ENCODE measurements around the gene SHISAL1. TPM values are rescaled to one million over a fixed set of nuclear protein-coding genes. Genes with fewer than 3 reads are reported as not detected.

Gene SHISAL1
- polyA plus RNA-seq, 2 donors, result 0.08 to 0.22 TPM

DNA sequence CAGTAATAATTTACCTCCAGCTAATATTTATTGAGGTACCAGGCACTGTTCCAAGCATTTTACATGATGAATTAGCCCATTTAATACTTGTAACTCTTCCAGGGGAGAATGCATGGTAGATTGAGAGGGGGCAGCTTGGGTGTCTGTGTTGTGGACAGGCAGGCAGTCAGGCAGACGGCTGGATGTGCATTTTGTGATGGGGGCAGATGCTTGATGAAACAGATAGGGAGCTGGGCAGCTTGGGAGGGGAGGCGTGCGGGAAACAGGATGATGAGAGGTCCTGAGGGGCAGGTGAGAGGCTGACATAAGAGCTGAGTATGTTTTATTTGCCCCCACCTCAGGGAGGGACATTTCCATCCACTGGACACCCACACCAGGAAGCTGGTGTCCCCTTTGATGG is 33.1 kb upstream of the SHISAL1 start:
- WGBS, 2 donors, result 87 to 92% methylated on average over 3 of the region's 3 CpGs
- H3K27ac ChIP-seq (ENCODE audit: low read depth in 2 of 2, low read length in 1 of 2), result no peak overlapping the region
- H3K9me3 ChIP-seq (ENCODE audit: control insufficient read depth in 2 of 2, insufficient read depth in 1 of 2, low read depth in 1 of 2, low read length in 1 of 2), result no peaks in the 10 kb centered on the region
- H3K4me1 ChIP-seq (ENCODE audit: control insufficient read depth in 2 of 2, insufficient read depth in 2 of 2, low read length in 1 of 2), result no peaks in the 10 kb centered on the region
- no peak overlapping the region for H3K4me3 ChIP-seq (ENCODE audit: low read depth in 1 of 2, low read length in 2 of 2)
- no peaks in the 10 kb centered on the region for H3K36me3 ChIP-seq (ENCODE audit: control insufficient read depth in 2 of 2, insufficient read depth in 2 of 2, low read length in 1 of 2)
- no peaks in the 10 kb centered on the region for H3K27me3 ChIP-seq (ENCODE audit: control insufficient read depth in 1 of 2, insufficient read depth in 2 of 2, low read length in 2 of 2)

DNA sequence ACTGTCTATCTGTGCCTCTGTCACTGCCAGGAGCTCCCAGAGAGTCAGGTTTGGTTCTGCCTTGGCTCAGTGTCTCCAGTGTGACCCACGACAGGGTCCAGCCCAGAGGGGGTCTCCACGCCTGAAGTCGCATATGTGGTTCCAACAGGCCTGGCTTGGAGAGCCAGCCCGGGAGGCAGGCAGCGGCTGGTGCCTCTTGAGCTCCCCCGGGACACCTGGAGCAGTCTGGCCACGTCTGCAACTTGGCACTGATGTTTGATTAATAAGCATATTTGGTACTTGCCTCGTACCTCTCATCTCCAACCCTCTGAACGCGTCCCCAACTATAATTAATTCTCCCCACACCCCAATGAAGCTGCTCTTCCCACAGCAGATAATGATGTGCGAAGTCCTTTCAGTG is 31.7 kb upstream of the SHISAL1 start:
- Histone ChIP-seq H3K27me3 (ENCODE audit: control insufficient read depth in 1 of 2, insufficient read depth in 2 of 2, low read length in 2 of 2) (no peaks in the 10 kb centered on the region), H3K4me1 (ENCODE audit: control insufficient read depth in 2 of 2, insufficient read depth in 2 of 2, low read length in 1 of 2) (no peaks in the 10 kb centered on the region), H3K9me3 (ENCODE audit: control insufficient read depth in 2 of 2, insufficient read depth in 1 of 2, low read depth in 1 of 2, low read length in 1 of 2) (no peaks in the 10 kb centered on the region), H3K36me3 (ENCODE audit: control insufficient read depth in 2 of 2, insufficient read depth in 2 of 2, low read length in 1 of 2) (no peaks in the 10 kb centered on the region), H3K4me3 (ENCODE audit: low read depth in 1 of 2, low read length in 2 of 2) (no peak overlapping the region), H3K27ac (ENCODE audit: low read depth in 2 of 2, low read length in 1 of 2) (no peak overlapping the region)
- WGBS, 2 donors, result 50 to 56% methylated on average over 11 of the region's 11 CpGs

GRCh38 chr22:44342347-44342956 is 29.7 kb upstream of the SHISAL1 start:
- H3K4me3 ChIP-seq (ENCODE audit: low read depth in 1 of 2, low read length in 2 of 2), result no peak overlapping the region
- peak overlapping the region in 1 of 2 donors; percentile 0 for H3K27ac ChIP-seq (ENCODE audit: low read depth in 2 of 2, low read length in 1 of 2)
- H3K36me3 ChIP-seq (ENCODE audit: control insufficient read depth in 2 of 2, insufficient read depth in 2 of 2, low read length in 1 of 2), result no peaks in the 10 kb centered on the region
- H3K9me3 ChIP-seq (ENCODE audit: control insufficient read depth in 2 of 2, insufficient read depth in 1 of 2, low read depth in 1 of 2, low read length in 1 of 2), result no peaks in the 10 kb centered on the region
- no peaks in the 10 kb centered on the region for H3K4me1 ChIP-seq (ENCODE audit: control insufficient read depth in 2 of 2, insufficient read depth in 2 of 2, low read length in 1 of 2)
- WGBS, 2 donors, result 93 to 97% methylated on average over 5 of the region's 5 CpGs
- H3K27me3 ChIP-seq (ENCODE audit: control insufficient read depth in 1 of 2, insufficient read depth in 2 of 2, low read length in 2 of 2), result no peaks in the 10 kb centered on the region

DNA sequence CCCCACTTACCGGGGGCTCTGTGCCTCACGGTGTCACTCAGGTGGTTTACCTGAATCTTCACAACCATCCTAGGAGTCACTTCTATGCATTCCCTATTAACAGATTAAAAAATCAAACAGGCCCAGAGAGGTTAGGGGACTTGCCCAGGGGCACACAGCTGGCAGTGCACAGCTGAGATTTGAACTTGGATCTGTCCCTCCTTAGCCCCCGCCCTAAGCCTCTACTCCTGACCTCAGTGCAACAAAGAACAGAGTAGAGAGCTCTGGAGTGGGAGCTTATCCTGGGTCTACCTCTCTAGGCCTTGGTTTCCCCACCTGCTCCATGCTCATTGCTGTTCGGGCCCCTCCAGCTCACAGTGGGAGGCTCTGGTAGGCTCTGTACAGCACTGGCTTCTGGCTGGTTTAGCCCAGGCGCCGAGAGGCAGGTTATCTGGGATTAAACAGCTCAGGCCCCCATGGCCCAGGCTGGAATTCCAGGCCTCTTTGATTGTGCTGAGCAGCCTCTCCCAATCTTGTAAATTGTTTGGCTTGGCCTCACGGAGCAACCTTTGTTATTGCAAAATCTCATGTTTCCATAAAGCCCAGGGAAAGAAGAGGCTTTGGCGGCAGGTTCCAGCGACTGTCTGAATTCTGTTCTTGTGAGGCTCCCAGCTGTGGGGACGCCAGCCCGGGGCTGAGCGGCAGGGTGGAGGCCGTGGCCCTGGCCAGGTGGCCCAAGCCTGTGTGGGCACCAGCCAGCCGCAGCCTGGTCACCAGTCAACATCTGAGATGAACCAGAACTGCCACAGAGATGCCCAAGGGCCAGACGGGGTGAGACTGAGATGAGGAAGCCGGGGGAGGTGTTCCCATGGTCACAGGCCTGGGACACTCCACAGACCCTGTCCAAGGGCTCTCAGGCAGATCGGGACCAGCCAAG is 28.9 kb upstream of the SHISAL1 start:
- peak overlapping the region in 1 of 2 donors; percentile 0 for H3K27ac ChIP-seq (ENCODE audit: low read depth in 2 of 2, low read length in 1 of 2)
- H3K27me3 ChIP-seq (ENCODE audit: control insufficient read depth in 1 of 2, insufficient read depth in 2 of 2, low read length in 2 of 2), result no peaks in the 10 kb centered on the region
- no peaks in the 10 kb centered on the region for H3K9me3 ChIP-seq (ENCODE audit: control insufficient read depth in 2 of 2, insufficient read depth in 1 of 2, low read depth in 1 of 2, low read length in 1 of 2)
- no peak overlapping the region for H3K4me3 ChIP-seq (ENCODE audit: low read depth in 1 of 2, low read length in 2 of 2)
- no peaks in the 10 kb centered on the region for H3K4me1 ChIP-seq (ENCODE audit: control insufficient read depth in 2 of 2, insufficient read depth in 2 of 2, low read length in 1 of 2)
- WGBS, 2 donors, result 46 to 56% methylated on average over 17 of the region's 17 CpGs
- H3K36me3 ChIP-seq (ENCODE audit: control insufficient read depth in 2 of 2, insufficient read depth in 2 of 2, low read length in 1 of 2), result no peaks in the 10 kb centered on the region

- no peaks in the 10 kb centered on the region for H3K27me3 ChIP-seq (ENCODE audit: control insufficient read depth in 1 of 2, insufficient read depth in 2 of 2, low read length in 2 of 2)
- H3K4me3 ChIP-seq (ENCODE audit: low read depth in 1 of 2, low read length in 2 of 2), result no peak overlapping the region
- 51 to 66% methylated on average over 21 of the region's 21 CpGs for WGBS, 2 donors
- H3K36me3 ChIP-seq (ENCODE audit: control insufficient read depth in 2 of 2, insufficient read depth in 2 of 2, low read length in 1 of 2), result no peaks in the 10 kb centered on the region
- H3K9me3 ChIP-seq (ENCODE audit: control insufficient read depth in 2 of 2, insufficient read depth in 1 of 2, low read depth in 1 of 2, low read length in 1 of 2), result peaks cover 0 to 2% of the 10 kb centered on the region in 2 donors
- H3K27ac ChIP-seq (ENCODE audit: low read depth in 2 of 2, low read length in 1 of 2), result no peak overlapping the region
- H3K4me1 ChIP-seq (ENCODE audit: control insufficient read depth in 2 of 2, insufficient read depth in 2 of 2, low read length in 1 of 2), result no peaks in the 10 kb centered on the region
Observed at GRCh38 chr22:44340271-44341239, 27.8 kb upstream of the SHISAL1 start.

DNA sequence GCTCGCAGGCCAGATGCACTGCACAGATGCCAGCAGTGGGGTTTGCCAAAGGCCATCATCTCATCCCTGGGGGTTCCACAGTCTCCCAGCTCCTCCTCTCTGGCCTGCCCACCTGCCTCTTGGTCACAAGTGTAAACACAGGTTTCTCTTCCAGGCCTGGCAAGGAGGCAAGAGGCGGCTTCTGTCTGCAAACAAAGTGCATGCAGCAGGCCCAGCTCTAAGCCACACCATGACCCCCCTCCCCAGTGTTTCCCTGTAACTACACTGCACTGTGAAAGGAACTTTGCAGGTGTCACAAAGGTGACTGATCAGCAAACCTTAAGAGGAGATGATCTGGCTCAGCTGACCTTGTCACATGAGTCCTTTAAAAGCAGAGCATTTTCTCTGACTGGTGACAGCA is 26.2 kb upstream of the SHISAL1 start:
- Histone ChIP-seq H3K36me3 (ENCODE audit: control insufficient read depth in 2 of 2, insufficient read depth in 2 of 2, low read length in 1 of 2) (no peaks in the 10 kb centered on the region), H3K27ac (ENCODE audit: low read depth in 2 of 2, low read length in 1 of 2) (no peak overlapping the region), H3K27me3 (ENCODE audit: control insufficient read depth in 1 of 2, insufficient read depth in 2 of 2, low read length in 2 of 2) (no peaks in the 10 kb centered on the region), H3K4me3 (ENCODE audit: low read depth in 1 of 2, low read length in 2 of 2) (no peak overlapping the region), H3K9me3 (ENCODE audit: control insufficient read depth in 2 of 2, insufficient read depth in 1 of 2, low read depth in 1 of 2, low read length in 1 of 2) (peaks cover 0 to 9% of the 10 kb centered on the region in 2 donors), H3K4me1 (ENCODE audit: control insufficient read depth in 2 of 2, insufficient read depth in 2 of 2, low read length in 1 of 2) (no peaks in the 10 kb centered on the region)
- 71 to 85% methylated on average over 2 of the region's 2 CpGs for WGBS, 2 donors

DNA sequence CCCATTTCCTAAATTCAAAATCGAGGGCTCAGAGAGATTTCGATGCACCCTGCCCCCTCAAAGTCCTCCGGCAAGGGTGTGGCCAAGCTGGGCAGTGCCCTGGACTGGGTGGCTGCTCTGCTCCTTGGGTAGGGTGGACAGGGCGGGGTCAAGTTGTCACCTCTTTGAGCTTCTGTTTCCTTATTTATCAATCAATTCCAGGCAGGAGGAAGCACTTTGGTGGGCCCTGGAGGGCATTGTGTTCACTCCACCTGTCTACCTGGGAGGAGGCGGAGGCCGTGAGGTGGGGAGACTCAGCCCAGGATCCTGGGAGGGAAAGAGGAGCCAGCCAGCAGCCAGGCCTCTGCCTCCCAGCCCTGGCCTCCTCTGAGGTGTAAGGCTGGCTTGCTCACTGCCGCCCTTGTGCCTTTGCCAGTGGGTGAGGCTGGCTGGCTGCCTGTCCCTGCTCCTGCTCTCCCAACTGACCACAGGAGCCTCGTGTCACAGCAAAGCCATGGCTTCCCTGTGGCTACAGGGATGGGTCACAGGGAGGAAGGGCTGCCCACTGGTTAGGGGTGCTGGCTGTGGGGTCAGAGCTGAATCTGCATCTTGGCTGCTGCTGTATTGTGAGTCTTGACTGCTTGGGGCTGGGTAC is 25.5 kb upstream of the SHISAL1 start:
- Histone ChIP-seq H3K4me1 (ENCODE audit: control insufficient read depth in 2 of 2, insufficient read depth in 2 of 2, low read length in 1 of 2) (no peaks in the 10 kb centered on the region), H3K27ac (ENCODE audit: low read depth in 2 of 2, low read length in 1 of 2) (no peak overlapping the region)
- WGBS, 2 donors, result 52% methylated on average over 8 of the region's 8 CpGs

GRCh38 chr22:44337678-44338004 is 24.9 kb upstream of the SHISAL1 start:
- WGBS, 2 donors, result 17 to 22% methylated on average over 13 of the region's 13 CpGs
- Histone ChIP-seq H3K4me1 (ENCODE audit: control insufficient read depth in 2 of 2, insufficient read depth in 2 of 2, low read length in 1 of 2) (no peaks in the 10 kb centered on the region), H3K27ac (ENCODE audit: low read depth in 2 of 2, low read length in 1 of 2) (no peak overlapping the region), H3K27me3 (ENCODE audit: control insufficient read depth in 1 of 2, insufficient read depth in 2 of 2, low read length in 2 of 2) (peaks cover 0 to 5% of the 10 kb centered on the region in 2 donors), H3K4me3 (ENCODE audit: low read depth in 1 of 2, low read length in 2 of 2) (no peak overlapping the region), H3K9me3 (ENCODE audit: control insufficient read depth in 2 of 2, insufficient read depth in 1 of 2, low read depth in 1 of 2, low read length in 1 of 2) (peaks cover 0 to 9% of the 10 kb centered on the region in 2 donors), H3K36me3 (ENCODE audit: control insufficient read depth in 2 of 2, insufficient read depth in 2 of 2, low read length in 1 of 2) (no peaks in the 10 kb centered on the region)

More for the DNA sequence above, 25.5 kb upstream of the SHISAL1 start:
- H3K36me3 ChIP-seq (ENCODE audit: control insufficient read depth in 2 of 2, insufficient read depth in 2 of 2, low read length in 1 of 2), result no peaks in the 10 kb centered on the region
- peaks cover 0 to 5% of the 10 kb centered on the region in 2 donors for H3K27me3 ChIP-seq (ENCODE audit: control insufficient read depth in 1 of 2, insufficient read depth in 2 of 2, low read length in 2 of 2)
- H3K9me3 ChIP-seq (ENCODE audit: control insufficient read depth in 2 of 2, insufficient read depth in 1 of 2, low read depth in 1 of 2, low read length in 1 of 2), result peaks cover 0 to 9% of the 10 kb centered on the region in 2 donors
- no peak overlapping the region for H3K4me3 ChIP-seq (ENCODE audit: low read depth in 1 of 2, low read length in 2 of 2)

All from esophagus (tissue), 2 donors.